RWPE1 (cell line): ENCODE data around the gene RNF32.

Experiments
- CTCF ChIA-PET: fragments of 350-600 bp; sonication (Branson Sonifier 250); formaldehyde crosslinking; extraction: SDS; loops from one replicate; lab custom pipeline; 2021; lab: Yijun Ruan, JAX
- POLR2A ChIA-PET: fragments of 400-600 bp; formaldehyde crosslinking; extraction: SDS; loops from one replicate; lab custom pipeline; 2020; ENCODE audit warnings: antibody characterized with exemption; ENCODE audit not compliant: low non-redundant PET; lab: Yijun Ruan, JAX
- DNase-seq: peaks from one replicate; pipeline ENCODE4 v3.0.0; 2012; ENCODE audit warnings: low spot score
- H3K27ac ChIP-seq: fragments of 450-650 bp; 2 replicates; pipeline ENCODE4 v1.5.1; 2017
- CTCF ChIP-seq: fragments of 450-650 bp; conservative IDR thresholded peaks from 2 replicates; pipeline ENCODE4 v1.5.1; 2017; ENCODE audit warnings: low read depth, mild to moderate bottlenecking

The RNF32 gene

GRCh38 chr7:156702399-156702798 lies 61.8 kb downstream of the RNF32 start:
- CTCF ChIA-PET, result no interaction called here
- no peak for TF ChIP-seq CTCF
- H3K27ac ChIP-seq, result no peak overlapping the region
- POLR2A ChIA-PET, result no interaction called here
- DNase-seq, result no peak

- POLR2A ChIA-PET, result no interaction called here
- CTCF ChIA-PET, result no interaction called here
- no peak overlapping the region for H3K27ac ChIP-seq
- DNase-seq, result no peak
- TF ChIP-seq CTCF, result no peak
Observed at GRCh38 chr7:156703209-156703608, 62.6 kb downstream of the RNF32 start.

GRCh38 chr7:156703773-156704482 lies 63.4 kb downstream of the RNF32 start:
- ChIA-PET CTCF (no interaction called here), POLR2A (no interaction called here)
- DNase-seq, result no peak
- TF ChIP-seq CTCF, result no peak
- H3K27ac ChIP-seq, result no peak overlapping the region

GRCh38 chr7:156722043-156722826 lies 81.7 kb downstream of the RNF32 start:
- DNase-seq, result no peak
- TF ChIP-seq CTCF, result no peak
- ChIA-PET CTCF (no interaction called here), POLR2A (no interaction called here)
- H3K27ac ChIP-seq, result no peak overlapping the region

- no peak for DNase-seq
- no peak overlapping the region for H3K27ac ChIP-seq
- TF ChIP-seq CTCF, result no peak
- POLR2A ChIA-PET, result no interaction called here
- CTCF ChIA-PET, result interaction anchor here (0.6 kb wide), 1 partner anchor 68 kb away, joined by 3 read pairs; no protein-coding TSS in a partner anchor
Observed at GRCh38 chr7:156725073-156725472, 84.5 kb downstream of the RNF32 start.

- H3K27ac ChIP-seq, result no peak overlapping the region
- ChIA-PET CTCF (no interaction called here), POLR2A (no interaction called here)
- no peak for TF ChIP-seq CTCF
- DNase-seq, result no peak
Observed at GRCh38 chr7:156725936-156726335, 85.4 kb downstream of the RNF32 start.
